Activated CD4-positive, alpha-beta T cell treated with anti-CD3 and anti-CD28 coated beads for 1 hour (primary cell): ENCODE data around the gene HCN2.
"Not testable (repeated sequence)": the region's sequence is repeated elsewhere in the genome, so short reads cannot be mapped to it uniquely, and the experiment has no call there.

ENCODE experiments used
- DNase-seq: peaks from one replicate; pipeline ENCODE4 v3.0.0-alpha.2; 2020

HCN2 gene

DNA sequence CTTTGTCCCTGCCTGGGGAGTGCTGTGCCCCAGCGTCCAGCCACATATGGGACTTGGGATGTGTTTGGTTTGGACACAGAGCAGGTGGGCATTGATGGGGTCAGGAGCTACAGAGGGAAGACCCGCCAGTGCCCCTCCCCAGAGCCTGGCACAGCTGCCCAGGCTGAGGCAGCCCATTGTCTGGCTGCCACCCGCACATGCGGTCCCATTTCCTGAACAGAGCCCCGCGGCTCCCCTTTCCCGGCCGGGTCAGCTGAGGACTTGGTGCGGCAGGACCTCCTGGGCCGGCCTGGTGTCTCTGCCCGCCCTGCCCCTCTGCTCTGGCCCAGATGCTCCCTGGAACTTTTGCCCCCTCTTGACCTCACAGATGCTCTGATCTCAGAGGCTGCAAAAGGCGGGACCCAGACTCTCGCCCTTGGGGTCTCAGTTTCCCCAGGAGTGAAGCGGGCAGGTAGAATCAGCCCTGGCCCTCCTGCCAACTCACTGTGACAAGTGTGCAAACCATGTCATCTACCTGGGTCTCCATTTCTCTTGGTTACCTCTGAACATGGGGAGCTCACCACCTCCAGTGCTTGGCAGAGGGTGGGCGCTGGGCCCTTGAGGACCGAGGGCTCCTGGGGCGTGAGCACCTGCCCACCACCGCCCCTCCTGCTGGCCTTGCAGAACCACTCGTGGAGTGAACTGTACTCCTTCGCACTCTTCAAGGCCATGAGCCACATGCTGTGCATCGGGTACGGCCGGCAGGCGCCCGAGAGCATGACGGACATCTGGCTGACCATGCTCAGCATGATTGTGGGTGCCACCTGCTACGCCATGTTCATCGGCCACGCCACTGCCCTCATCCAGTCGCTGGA lies 17.8 kb downstream of the HCN2 start:
- no peak for DNase-seq

DNA sequence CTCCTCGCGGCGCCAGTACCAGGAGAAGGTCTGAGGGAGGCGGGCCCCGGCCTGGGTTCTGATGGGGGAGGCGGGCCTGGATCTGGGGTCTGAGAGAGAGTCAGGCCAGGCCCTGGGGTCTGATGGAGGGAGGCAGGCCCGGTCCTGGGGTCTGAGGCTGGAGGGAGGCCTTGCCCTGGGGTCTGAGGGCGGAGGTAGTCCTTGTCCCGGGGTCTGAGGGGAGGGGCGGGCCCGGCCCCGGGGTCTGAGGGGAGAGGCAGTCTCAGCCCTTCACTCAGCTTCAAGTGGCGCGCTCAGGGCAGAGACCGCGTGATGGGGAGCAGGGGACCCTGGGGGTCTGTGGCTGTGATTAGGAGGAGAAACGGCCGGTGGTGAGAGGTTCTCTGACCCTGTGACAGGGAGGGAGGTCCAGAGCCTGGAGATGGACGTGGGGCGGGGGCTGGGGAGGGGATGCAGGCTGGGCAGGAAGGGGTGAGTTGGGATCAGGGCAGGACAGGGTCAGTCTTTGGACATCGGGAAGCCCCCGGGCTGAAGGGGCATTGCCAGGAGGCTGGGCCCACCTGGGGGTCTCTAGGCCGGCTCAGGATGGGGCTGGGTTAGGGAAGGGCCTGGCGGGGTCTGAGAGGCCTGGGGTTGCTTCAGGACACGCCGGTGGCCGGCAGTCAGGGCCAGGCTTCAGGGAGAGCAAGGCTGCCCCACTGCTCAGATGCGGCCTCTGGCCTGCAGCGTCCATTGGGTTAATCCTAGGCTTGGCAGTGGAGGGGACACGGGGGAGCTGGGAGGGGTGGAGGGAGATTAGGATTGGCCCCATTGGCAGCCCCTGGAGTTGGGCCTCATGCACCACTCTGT lies 18.7 kb downstream of the HCN2 start:
- no peak for DNase-seq

DNA sequence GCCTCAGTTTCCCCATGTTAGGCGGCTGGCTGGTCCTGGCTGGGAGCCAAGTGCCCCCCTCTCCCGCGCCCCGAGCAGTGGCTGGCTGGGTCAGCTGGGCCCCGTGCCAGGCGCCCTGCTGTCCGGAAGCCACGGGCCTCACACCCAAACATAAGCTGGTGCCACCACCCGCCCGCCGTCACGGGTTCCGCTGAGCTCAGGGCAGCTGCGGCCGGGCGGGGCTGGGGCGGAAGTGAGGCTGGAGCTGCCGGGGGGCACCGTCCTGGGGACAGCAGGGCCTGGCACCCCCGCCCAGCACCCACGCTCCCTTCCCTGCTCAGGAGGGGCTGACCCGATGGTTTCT lies 19.3 kb downstream of the HCN2 start:
- DNase-seq = no peak

DNA sequence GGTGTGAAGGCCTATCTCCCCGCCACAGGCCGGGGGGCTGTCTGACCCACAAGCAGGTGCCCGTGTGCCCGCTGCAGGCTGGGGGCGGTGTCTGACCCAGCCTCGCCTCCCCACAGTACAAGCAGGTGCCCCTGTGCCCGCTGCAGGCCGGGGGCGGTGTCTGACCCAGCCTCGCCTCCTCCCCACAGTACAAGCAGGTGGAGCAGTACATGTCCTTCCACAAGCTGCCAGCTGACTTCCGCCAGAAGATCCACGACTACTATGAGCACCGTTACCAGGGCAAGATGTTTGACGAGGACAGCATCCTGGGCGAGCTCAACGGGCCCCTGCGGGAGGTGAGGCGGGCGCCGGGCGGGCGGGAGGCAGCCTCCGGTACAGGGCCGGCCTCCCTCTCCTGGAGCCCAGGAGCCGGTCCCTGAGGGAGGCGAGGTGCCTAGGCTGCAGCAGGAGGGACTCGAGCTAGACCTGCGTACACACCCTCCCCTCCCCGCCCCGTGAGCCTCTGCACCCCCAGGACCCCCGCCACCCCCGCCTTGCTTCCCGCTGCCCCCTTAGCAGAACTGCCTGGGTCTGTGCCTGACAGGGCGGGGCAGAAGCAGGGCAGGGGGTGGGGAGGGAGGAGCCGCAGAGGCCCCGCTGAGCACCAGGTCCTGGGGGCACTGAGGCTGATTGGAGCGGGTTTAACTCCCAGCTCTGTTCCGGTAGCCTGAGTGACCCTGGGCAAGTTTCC lies 20.6 kb downstream of the HCN2 start:
- no peak for DNase-seq

DNA sequence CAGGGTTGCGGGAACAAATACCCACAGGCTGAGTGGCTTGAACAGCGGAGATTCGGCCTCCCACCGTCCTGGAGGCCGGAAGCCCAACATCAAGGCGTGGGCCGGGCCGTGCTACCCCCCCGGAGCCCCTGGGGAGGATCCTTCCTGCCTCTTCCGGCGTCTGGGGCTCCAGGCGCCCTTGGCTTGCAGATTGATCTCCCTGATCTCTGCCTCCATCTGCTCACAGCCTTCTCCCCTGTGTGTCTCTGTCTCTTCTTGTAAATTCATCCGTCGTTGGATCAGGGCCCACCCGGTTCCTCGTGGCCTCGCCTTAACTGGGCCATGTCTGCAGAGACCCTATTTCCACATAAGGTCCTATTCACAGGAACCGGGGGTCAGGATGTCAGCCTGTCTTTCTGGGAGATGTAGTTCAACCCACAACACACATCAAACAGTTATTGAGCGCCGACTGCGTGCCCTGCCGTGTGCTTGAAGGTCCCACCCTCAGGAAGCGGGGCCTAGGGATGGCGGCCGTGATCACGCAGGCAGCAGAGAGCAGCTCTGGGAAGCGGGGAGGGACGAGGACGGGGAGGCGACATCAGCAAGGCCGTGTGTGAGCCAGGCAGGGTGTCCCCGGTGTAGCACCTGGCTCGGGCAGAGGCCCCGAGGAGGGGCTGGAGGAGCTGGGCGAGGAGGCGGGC lies 21.3 kb downstream of the HCN2 start:
- peak; percentile 28 for DNase-seq

DNA sequence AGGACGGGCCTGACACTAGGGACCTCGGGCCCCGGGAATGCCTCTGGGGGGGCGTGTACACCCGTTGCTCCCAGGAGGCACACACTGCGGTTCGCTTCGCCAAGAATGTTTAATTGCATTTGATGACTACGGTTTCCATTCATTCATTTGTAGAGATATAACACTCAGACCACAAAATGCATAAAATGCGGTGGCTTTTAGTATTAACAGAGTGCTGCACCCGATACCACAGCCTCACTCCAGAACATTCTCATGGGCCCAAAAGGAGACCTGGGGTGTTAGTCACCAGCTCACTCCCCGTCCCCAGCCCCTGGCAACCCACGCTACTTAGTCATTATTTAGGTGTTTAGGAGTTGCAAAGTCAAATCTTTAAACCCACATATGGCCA lies 21.8 kb downstream of the HCN2 start:
- peak; percentile 26 for DNase-seq

DNA sequence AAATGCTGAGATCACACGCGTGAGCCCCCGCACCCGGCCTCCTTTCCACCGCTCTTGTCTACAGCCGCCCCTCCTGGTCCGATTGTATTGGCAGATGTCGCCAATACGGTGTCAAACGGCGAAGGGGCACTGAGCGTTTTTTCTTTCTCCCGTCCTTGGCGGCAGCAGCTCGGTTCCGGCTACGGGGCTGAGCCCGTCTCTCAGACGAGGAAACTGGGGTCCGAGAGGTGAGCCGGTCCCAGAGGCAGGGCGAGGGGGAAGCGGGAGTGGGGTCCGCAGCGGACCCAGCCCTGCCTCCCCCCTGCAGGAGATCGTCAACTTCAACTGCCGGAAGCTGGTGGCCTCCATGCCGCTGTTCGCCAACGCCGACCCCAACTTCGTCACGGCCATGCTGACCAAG lies 23.3 kb downstream of the HCN2 start:
- no peak for DNase-seq

DNA sequence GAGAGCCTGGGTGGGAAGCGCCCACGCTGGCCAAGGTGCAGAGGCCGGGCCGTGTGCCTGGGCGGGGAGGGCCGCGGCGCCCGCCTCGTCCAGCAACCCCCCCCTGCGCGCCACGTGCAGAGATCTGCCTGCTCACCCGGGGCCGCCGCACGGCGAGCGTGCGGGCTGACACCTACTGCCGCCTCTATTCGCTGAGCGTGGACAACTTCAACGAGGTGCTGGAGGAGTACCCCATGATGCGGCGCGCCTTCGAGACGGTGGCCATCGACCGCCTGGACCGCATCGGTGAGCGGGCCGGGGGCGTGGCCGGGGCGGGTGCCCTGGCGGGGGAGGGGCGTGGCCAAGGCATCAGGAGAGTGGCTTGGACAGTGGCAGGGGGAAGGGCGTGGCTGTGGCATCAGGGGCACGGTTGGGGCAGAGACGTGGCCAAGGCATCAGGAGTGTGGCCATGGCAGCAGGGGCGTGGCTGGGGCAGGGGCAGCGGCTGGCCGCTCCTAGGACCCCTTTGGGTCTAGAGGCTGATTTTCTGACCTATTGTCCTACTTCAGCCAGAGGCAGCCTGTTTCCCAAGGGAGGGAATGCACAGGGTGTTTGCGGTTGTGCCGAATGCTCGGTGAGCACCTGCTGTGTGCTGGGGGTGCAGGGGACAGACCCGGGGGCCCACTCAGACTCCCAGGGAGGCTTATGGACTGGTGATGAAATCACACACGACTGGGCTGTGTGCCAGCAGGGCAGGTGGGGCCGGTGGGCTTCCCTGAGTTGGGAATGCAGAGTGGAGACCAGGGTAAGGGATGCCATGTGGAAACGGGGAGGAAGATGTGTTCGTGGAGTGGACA lies 24.3 kb downstream of the HCN2 start:
- DNase-seq = no peak

DNA sequence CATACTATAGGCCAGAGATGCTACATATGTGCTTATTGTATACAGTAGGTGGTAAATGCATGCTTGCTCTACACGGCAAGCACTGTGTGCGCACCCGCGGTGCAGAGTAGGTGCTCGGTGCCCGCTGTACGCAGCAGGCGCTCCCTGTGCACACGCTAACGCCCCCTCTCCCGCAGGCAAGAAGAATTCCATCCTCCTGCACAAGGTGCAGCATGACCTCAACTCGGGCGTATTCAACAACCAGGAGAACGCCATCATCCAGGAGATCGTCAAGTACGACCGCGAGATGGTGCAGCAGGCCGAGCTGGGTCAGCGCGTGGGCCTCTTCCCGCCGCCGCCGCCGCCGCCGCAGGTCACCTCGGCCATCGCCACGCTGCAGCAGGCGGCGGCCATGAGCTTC lies 25.9 kb downstream of the HCN2 start:
- DNase-seq = no peak

DNA sequence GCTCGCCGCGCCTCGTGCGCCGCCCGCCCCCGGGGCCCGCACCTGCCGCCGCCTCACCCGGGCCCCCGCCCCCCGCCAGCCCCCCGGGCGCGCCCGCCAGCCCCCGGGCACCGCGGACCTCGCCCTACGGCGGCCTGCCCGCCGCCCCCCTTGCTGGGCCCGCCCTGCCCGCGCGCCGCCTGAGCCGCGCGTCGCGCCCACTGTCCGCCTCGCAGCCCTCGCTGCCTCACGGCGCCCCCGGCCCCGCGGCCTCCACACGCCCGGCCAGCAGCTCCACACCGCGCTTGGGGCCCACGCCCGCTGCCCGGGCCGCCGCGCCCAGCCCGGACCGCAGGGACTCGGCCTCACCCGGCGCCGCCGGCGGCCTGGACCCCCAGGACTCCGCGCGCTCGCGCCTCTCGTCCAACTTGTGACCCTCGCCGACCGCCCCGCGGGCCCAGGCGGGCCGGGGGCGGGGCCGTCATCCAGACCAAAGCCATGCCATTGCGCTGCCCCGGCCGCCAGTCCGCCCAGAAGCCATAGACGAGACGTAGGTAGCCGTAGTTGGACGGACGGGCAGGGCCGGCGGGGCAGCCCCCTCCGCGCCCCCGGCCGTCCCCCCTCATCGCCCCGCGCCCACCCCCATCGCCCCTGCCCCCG lies 26.5 kb downstream of the HCN2 start:
- no peak for DNase-seq

DNA sequence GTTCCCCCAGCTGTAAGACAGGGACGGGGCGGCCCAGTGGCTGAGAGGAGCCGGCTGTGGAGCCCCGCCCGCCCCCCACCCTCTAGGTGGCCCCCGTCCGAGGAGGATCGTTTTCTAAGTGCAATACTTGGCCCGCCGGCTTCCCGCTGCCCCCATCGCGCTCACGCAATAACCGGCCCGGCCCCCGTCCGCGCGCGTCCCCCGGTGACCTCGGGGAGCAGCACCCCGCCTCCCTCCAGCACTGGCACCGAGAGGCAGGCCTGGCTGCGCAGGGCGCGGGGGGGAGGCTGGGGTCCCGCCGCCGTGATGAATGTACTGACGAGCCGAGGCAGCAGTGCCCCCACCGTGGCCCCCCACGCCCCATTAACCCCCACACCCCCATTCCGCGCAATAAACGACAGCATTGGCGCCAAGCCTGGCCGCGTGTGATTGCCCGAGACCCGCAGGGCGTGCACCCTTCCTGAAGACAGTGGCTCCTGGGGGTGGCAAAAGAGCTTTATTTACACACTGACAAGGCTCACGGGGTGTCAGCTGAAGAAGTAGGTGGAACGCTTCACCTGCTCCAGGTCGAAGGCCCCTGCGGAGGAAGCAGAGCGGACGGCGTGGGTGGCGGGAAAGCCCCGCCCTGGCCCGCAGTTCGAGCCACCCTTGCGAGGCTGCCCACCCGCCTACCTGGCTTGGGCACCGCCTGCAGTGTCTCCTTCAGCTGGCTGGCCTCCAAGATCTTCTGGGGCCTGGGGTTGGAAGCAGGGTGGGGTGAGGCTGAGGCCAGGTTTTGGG lies 27.3 kb downstream of the HCN2 start:
- no peak for DNase-seq

DNA sequence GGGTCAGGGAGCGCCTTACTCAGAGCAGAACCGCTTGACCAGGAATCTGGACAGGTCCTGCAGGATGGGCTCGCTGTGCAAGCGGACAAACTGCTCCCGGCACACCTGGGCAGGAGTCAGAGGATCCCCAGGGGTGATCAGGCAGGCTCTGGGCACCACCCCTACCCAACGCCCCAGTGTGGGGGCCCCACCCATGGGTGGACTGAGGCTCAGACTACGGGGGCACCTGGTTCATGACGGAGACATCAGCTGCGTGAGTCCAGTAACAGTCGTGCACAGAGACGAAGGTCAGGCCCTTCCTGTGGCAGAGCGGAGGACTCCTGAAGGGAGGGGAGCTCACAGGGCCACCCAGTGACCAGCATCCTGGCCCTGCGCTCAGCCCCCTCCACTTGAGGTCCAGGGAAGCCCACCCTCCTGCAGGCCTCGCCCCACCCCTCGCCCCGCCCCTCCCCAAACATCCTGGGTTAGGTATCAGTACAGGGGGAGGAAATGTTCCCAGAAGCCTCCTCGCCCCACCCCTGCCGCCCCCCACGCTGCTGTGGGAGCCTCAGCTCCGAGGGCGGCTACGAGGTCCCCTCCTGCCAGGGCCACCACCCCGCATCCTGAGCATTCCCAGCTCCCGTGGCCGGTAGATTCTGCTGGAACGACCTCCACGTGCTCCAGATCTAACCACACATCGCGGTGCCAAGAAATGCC lies 28.0 kb downstream of the HCN2 start:
- DNase-seq = no peak

DNA sequence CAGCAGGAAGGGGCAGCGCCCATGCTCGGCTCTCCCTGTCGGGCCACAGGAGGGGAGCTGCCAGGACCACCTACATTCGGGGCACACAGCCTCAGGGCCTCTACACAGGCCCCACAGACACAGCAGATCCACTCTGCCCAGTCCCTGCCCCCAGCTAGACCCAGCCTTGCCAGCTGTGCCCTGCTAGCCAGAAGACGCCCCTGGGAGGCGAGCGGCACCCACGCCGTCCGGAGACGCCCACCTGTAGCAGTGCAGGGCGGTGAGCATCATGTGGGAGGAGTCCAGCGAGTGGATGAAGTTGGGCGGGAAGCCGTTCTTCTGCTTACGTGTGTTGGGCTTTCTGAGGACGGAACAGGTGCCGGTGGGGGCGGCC lies 28.6 kb downstream of the HCN2 start:
- no peak for DNase-seq

DNA sequence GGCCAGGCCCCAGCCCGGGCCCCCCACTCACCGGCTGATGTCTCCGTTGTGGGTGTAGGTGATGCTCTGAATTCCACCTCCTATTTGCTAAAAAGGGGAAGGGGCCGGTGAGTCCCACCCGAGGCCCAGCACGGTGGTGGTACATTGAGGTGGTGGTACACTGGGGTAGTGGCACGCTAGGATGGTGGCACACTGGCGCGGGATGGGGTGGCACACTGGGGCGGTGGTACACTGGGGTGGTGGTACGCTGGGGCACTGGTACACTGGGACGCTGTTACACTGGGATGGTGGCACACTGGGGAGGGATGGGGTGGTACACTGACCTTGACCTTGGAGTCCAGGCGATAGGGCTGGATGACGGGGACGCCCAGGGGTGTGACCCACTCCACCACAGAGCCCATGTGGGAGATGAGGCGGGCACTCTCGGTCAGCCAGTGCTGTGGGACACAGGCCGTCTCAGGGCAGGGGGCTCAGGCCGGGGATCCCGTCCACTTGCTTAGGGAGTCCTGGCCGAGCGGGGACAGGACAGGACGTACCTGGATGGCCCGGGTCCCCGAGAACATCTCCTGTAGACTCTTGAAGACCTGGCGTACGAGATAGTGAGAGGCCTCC lies 29.1 kb downstream of the HCN2 start:
- DNase-seq = no peak

DNA sequence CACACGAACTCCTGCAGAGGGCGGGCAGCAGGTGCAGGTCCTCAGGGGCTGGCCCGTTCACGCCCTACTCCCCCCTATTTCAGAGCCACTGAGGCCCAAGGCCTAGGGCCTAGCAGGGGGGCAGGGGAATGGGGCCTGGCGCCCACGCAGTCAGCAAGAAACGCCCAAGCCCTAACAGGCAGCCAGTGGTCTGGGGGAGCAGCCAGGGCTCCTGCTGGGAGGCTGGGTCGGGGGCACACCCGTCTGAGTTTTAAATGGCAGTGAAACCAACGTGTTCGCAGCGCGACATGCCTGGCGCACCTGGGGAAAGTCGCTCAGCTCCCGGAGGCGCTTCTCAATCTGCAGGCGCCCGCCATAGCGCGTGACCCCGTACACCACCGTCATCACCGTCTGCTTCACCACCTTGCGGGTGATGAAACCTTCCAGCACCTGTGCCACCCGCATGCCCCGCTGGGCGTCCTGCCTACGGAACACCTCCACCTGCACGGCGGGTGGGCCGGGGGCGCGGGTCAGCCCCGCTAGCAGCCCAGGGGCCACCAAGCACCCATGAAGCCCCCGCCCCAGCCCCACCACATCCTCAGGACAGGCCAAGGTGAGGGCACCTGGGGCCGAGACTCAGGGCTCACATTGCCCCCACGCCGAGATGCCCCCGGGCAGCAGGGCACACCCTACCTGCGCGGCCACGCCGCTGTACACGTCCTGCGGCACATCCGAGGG lies 29.8 kb downstream of the HCN2 start:
- DNase-seq = no peak

DNA sequence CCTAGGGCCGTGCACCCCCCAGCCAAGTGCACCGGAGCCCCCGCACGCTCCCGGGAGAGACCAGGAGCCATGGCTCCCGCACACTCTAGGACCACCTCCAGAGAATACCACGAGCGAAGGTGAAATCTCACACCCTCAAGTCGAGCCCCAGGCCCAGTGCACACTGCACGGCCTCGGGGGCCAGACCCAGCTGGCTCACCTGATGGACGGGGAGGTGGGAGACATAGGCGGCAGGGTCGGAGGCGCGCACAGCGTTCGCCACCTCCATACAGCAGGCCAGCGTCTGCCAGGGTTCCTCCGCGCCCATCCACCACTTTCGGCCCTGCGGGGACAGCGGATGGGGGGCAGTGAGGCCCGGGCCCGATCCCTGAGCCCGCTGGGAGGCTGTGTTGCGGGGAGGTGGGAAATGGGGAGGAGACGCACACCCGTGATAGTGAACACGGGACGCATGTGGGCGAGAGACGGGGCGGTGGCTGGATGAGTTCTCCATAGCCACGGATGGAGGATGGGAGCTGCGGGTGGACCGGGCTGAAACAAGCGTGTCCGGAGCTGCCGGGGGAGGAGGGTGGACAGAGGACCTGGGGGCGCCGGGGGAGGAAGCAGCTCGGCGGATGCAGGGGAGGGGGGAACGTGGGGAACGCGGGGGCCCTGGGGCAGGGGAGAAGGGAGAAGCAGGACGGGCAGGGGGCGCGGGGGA lies 30.6 kb downstream of the HCN2 start:
- no peak for DNase-seq

DNA sequence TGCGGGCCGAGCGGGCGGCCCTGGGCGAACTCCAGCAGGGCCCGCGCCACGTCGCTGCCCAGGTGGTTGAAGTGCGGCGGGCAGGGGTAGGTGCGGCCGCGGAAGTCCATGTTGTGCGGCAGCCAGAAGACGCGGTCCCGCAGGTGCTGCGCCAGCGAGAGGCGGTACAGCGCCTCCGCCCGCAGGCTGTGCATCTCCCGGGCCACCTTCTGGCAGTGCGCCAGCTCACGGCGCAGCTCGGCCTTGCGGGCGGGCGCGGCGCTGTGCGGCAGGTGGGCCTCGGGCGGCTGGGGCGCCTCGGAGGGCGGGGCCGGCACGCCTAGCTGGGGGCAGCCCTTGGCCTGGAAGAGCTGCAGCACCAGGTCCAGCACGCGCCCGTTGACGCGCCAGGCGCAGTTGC lies 31.5 kb downstream of the HCN2 start:
- DNase-seq = not testable (repeated sequence)

DNA sequence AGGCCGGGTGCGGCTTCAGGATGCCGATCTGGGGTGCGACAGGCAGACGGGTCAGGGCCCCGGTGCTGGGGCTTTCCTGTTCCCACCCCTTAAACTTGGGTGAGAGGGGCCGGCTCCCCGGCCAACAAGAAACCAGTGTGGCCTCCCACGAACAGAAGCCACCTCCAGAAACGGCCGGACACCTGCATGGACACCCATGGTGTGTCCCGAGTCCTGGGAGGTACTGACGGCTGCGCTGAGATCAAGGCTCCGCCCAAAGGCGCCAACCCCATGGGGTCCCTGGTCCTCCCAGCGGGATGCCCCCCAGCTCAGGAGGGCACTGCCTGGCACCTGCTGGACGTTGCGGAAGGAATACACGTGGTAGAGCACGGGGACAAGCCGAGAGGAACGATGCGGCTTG lies 32.1 kb downstream of the HCN2 start:
- no peak for DNase-seq
